Heart right ventricle (tissue), 16 donors: ENCODE results near the gene CLSTN2. TPM values are rescaled to one million over a fixed set of nuclear protein-coding genes. Genes with fewer than 3 reads are reported as not detected.

Experiments
- ATAC-seq, 8 donors: fragments of 200-7000 bp; cut with Tn5 transposase; one replicate each; pipeline ENCODE4 v1.9.1; 2020; ENCODE audit warnings: mild to moderate bottlenecking in 8 of 8, moderate library complexity in 8 of 8, moderate number of reproducible peaks in 1 of 8
- DNase-seq, 2 donors: peaks; one replicate each; pipeline ENCODE4 v3.0.0-alpha.2; 2020
- H3K27ac ChIP-seq, 10 donors: fragments of 200-600 bp; sonication (generic) in 2 of 10; one replicate each; pipeline versions ENCODE4 v1.5.0 to v1.8.0; 2020 to 2022; ENCODE audit warnings: mild to moderate bottlenecking in 3 of 10
- H3K27me3 ChIP-seq, 7 donors: fragments of 200-600 bp; one replicate each; pipeline ENCODE4 v1.8.0; 2021 to 2022; ENCODE audit warnings: mild to moderate bottlenecking in 2 of 7
- H3K36me3 ChIP-seq, 9 donors: fragments of 200-600 bp; sonication (generic) in 1 of 9; one replicate each; pipeline versions ENCODE4 v1.5.0 to v1.8.0; 2020 to 2022; ENCODE audit warnings: mild to moderate bottlenecking in 2 of 9
- H3K4me1 ChIP-seq, 9 donors: fragments of 200-600 bp; sonication (generic) in 1 of 9; one replicate each; pipeline versions ENCODE4 v1.5.0 to v1.8.0; 2020 to 2022; ENCODE audit warnings: mild to moderate bottlenecking in 4 of 9
- H3K4me3 ChIP-seq, 10 donors: fragments of 200-600 bp; sonication (generic) in 2 of 10; one replicate each; pipeline versions ENCODE4 v1.5.0 to v1.8.0; 2020 to 2022; ENCODE audit warnings: mild to moderate bottlenecking in 7 of 10, moderate library complexity in 2 of 10
- H3K9me3 ChIP-seq, 11 donors: fragments of 200-600 bp in 10 of 11; sonication (generic) in 2 of 11; one replicate each; pipeline versions ENCODE4 v1.5.0 to v1.8.0; 2013 to 2022; ENCODE audit warnings: mild to moderate bottlenecking in 2 of 11, control low read depth in 1 of 11, moderate library complexity in 1 of 11
- WGBS, 2 donors: extraction: QIAGEN DNeasy Blood & Tissue Kit; methylation state at CpG; one replicate each; pipeline ENCODE4 v1.1.7; 2013; ENCODE audit warnings: inconsistent platforms in 1 of 2; 5-methylcytosine and 5-hydroxymethylcytosine counted together
- intact Hi-C, 10 donors: fragments of 100-400 bp; cut with DNase I; formaldehyde crosslinking; loops; one replicate each; pipeline versions ENCODE4 v1.11.1 to v1.14.2; 2022
- polyA plus RNA-seq, 2 donors: library from polyadenylated mRNA; stranded (reverse); fragments of 200-250 nt; gene quantifications; one replicate each; pipeline ENCODE4 v1.2.3, GENCODE V29; 2013
- total RNA-seq, 10 donors: library from RNA; stranded (reverse); fragmentation: NEBNext Ultra II Directional in 3 of 10; extraction: Animal tissue kit (Norgen Biotek cat#: 25700) in 3 of 10; gene quantifications; one replicate each; pipeline versions ENCODE4 v1.2.1 to v1.2.4, GENCODE V29; 2021 to 2023
- TF ChIP-seq, protein P1 (sequence below), 9 donors: fragments of 200-600 bp; sonication (generic) in 2 of 9; IDR thresholded peaks; one replicate each; pipeline versions ENCODE4 v1.5.0 to v1.8.0; 2021 to 2022; ENCODE audit warnings: antibody characterized with exemption in 9 of 9, mild to moderate bottlenecking in 5 of 9, moderate library complexity in 1 of 9
- donor health status: Arrhythmogenic right ventricular cardiomyopathy.
- donor health status: ischemic (EF 13 %, LVEDD 7.1; RV severe dilation, severe dysfunction).
- donor health status: healthy with polysubstance abuse.
- donor health status: DM: no; HTN: yes; CAD: no.
- donor health status: DM: no; HTN: no; CAD: no.
- donor health status: ischemic (EF 25% LVEDD 6.9; RV normal size, moderate dysfunction).
- donor health status: ischemic (EF 25% LVEDD 5.7; RV mildly dilated, moderate dysfunction).
- donor health status: healthy.
- donor health status: DM: yes; HTN: yes; CAD: no.
- donor health status: Ischemic cardiomyopathy.
- donor health status: ischemic (EF 35%, LVEDD 5.7; RV mildly dilated, moderate dysfunction).
- donor health status: nonischemic (EF 11% LVEDD 7.7; RV severe dilation, severe dysfunction).
- donor health status: DM: yes; HTN: yes; CAD: no.
- donor health status: PGD.
- donor health status: ischemic (EF 29% LVEDD 5.4; RV normal size, mild dysfunction).
- donor health status: nonischemic (EF 23%, LVEDD 6.1; RV moderate dilation, normal function).

CLSTN2 gene
- total and polyA plus RNA-seq, 12 donors, result 0.57 to 10.7 (median 4.4) TPM

DNA sequence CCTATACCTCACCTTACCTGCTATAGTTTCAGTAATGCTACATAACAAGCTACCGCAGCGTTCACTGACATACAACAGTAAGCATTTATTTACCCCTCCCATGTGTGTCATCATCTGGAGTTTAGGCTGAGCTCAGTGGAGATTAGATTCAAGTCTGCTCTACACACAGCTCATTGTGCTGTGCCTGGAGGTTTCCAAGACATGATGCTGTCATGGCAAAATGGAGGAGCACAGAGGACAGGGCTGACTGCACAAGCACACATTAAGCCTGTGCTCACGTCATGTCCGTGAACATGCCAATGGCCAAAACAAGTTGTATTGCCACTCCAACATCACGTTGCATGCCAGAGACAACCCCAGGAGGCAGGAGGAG, 409.1 kb downstream of the CLSTN2 start:
- TF ChIP-seq, protein P1, sequence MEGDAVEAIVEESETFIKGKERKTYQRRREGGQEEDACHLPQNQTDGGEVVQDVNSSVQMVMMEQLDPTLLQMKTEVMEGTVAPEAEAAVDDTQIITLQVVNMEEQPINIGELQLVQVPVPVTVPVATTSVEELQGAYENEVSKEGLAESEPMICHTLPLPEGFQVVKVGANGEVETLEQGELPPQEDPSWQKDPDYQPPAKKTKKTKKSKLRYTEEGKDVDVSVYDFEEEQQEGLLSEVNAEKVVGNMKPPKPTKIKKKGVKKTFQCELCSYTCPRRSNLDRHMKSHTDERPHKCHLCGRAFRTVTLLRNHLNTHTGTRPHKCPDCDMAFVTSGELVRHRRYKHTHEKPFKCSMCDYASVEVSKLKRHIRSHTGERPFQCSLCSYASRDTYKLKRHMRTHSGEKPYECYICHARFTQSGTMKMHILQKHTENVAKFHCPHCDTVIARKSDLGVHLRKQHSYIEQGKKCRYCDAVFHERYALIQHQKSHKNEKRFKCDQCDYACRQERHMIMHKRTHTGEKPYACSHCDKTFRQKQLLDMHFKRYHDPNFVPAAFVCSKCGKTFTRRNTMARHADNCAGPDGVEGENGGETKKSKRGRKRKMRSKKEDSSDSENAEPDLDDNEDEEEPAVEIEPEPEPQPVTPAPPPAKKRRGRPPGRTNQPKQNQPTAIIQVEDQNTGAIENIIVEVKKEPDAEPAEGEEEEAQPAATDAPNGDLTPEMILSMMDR (IDR thresholded peaks at IDR 0.05), result no peak
- H3K9me3 ChIP-seq, result peaks cover 0 to 12% (median 0%) of the 10 kb centered on the region in 11 donors
- ATAC-seq (no peak), DNase-seq (no peak)
- intact Hi-C loops, result loop anchor here in 1 of 10 donors (10.0 kb wide), 1 partner anchor 1679 kb away; no protein-coding TSS in a partner anchor
- H3K27ac ChIP-seq, result no peak overlapping the region
- 77 to 82% methylated on average over 5 of the region's 5 CpGs for WGBS, 2 donors
- no peak overlapping the region for H3K4me3 ChIP-seq
- no peaks in the 10 kb centered on the region for H3K4me1 ChIP-seq
- H3K36me3 ChIP-seq, result no peaks in the 10 kb centered on the region
- H3K27me3 ChIP-seq, result no peaks in the 10 kb centered on the region

GRCh38 chr3:140344601-140345205, 409.7 kb downstream of the CLSTN2 start:
- H3K36me3 ChIP-seq, result no peaks in the 10 kb centered on the region
- no peak overlapping the region for H3K4me3 ChIP-seq
- DNase-seq (no peak), ATAC-seq (no peak)
- H3K9me3 ChIP-seq, result peaks cover 0 to 12% (median 0%) of the 10 kb centered on the region in 11 donors
- TF ChIP-seq, protein P1 (IDR thresholded peaks at IDR 0.05), result no peak
- 76 to 87% methylated on average over 5 of the region's 5 CpGs for WGBS, 2 donors
- H3K27me3 ChIP-seq, result no peaks in the 10 kb centered on the region
- peaks cover 0 to 3% (median 0%) of the 10 kb centered on the region in 9 donors for H3K4me1 ChIP-seq
- intact Hi-C loops, result loop anchor here in 1 of 10 donors (10.0 kb wide), 1 partner anchor 1680 kb away; no protein-coding TSS in a partner anchor
- H3K27ac ChIP-seq, result no peak overlapping the region

DNA sequence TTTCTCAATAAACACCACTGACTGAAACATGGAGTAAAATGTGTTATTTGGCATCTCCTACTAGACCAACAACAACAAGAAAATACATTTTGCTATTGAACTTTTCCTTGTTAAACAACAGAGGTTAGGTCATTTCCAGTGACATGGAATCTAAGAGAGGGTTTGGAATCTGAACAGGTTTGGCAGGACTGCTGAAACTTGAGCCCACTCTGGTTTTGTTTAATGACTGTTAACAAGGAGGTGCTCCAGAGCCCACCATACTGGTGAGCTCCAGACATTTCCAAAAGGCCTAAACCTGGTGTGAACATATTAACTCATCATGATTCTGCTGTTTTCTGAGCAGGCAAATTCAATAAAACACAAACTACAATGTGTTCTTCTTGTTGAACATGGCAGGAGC, 412.2 kb downstream of the CLSTN2 start:
- peaks cover 0 to 12% (median 0%) of the 10 kb centered on the region in 9 donors for H3K4me1 ChIP-seq
- peaks cover 0 to 9% (median 0%) of the 10 kb centered on the region in 11 donors for H3K9me3 ChIP-seq
- H3K36me3 ChIP-seq, result no peaks in the 10 kb centered on the region
- no peak for DNase-seq
- no peak overlapping the region for H3K27ac ChIP-seq
- ATAC-seq, result no peak
- TF ChIP-seq, protein P1 (IDR thresholded peaks at IDR 0.05), result no peak
- no peaks in the 10 kb centered on the region for H3K27me3 ChIP-seq
- intact Hi-C loops, result loop anchor here in 1 of 10 donors (10.0 kb wide), 1 partner anchor 1682 kb away; no protein-coding TSS in a partner anchor
- H3K4me3 ChIP-seq, result no peak overlapping the region

GRCh38 chr3:140349938-140350337, 415.0 kb downstream of the CLSTN2 start:
- no peaks in the 10 kb centered on the region for H3K36me3 ChIP-seq
- 23 to 34% methylated on average over 4 of the region's 4 CpGs for WGBS, 2 donors
- H3K9me3 ChIP-seq, result peaks cover 0 to 4% (median 0%) of the 10 kb centered on the region in 11 donors
- H3K27ac ChIP-seq, result no peak overlapping the region
- no peaks in the 10 kb centered on the region for H3K27me3 ChIP-seq
- ATAC-seq (peak in 2 of 8 donors; percentile 58 to 70), DNase-seq (no peak)
- TF ChIP-seq, protein P1 (IDR thresholded peaks at IDR 0.05), result no peak
- peaks cover 0 to 12% (median 0%) of the 10 kb centered on the region in 9 donors for H3K4me1 ChIP-seq
- H3K4me3 ChIP-seq, result no peak overlapping the region
- intact Hi-C loops, result loop anchor here in 1 of 10 donors (10.0 kb wide), 1 partner anchor 1685 kb away; no protein-coding TSS in a partner anchor
